Colon (tissue), 2 donors: ENCODE data around the gene PDE6A.

Source experiments
- FAIRE-seq: peaks from 2 replicates; lab custom pipeline; 2012; peaks lifted over from hg19 to GRCh38; lab: Jason Lieb, UNC
- donor health status: control.
- donor health status: control.

PDE6A gene

GRCh38 chr5:149944666-149945065, at the start of gene PDE6A:
Gene PDE6A (minus strand): TSS chr5:149944793. CDS start chr5:149944673, 120 bp downstream.
- no peak for FAIRE-seq

- FAIRE-seq, result no peak
These were observed 48.9 kb upstream of the PDE6A start for GRCh38 chr5:149993471-149993870.

GRCh38 chr5:149990518-149991376, 46.2 kb upstream of the PDE6A start:
- FAIRE-seq, result no peak

GRCh38 chr5:149988126-149988525, 43.5 kb upstream of the PDE6A start:
- no peak for FAIRE-seq

- no peak for FAIRE-seq
These were observed 37.9 kb upstream of the PDE6A start for GRCh38 chr5:149982505-149982904.

- FAIRE-seq, result no peak
These were observed 36.6 kb upstream of the PDE6A start for GRCh38 chr5:149981206-149981605.

- no peak for FAIRE-seq
These were observed 35.3 kb upstream of the PDE6A start for GRCh38 chr5:149979896-149980295.

- no peak for FAIRE-seq
These were observed 30.8 kb upstream of the PDE6A start for GRCh38 chr5:149975409-149975808.

- FAIRE-seq, result no peak
These were observed 24.8 kb upstream of the PDE6A start for GRCh38 chr5:149969181-149969930.

GRCh38 chr5:149966946-149967345, 22.4 kb upstream of the PDE6A start:
- FAIRE-seq, result no peak

- no peak for FAIRE-seq
These were observed 19.1 kb upstream of the PDE6A start for GRCh38 chr5:149963729-149964128.

GRCh38 chr5:149962601-149963300, 18.2 kb upstream of the PDE6A start:
- no peak for FAIRE-seq

GRCh38 chr5:149961957-149962409, 17.4 kb upstream of the PDE6A start:
- no peak for FAIRE-seq

- no peak for FAIRE-seq
These were observed 16.6 kb upstream of the PDE6A start for GRCh38 chr5:149961186-149961685.

GRCh38 chr5:149960272-149961185, 15.9 kb upstream of the PDE6A start, which contains the start of gene SLC26A2:
Gene SLC26A2 (plus strand): TSS chr5:149960758. CDS start chr5:149977653, 16,895 bp downstream.
- FAIRE-seq, result no peak

GRCh38 chr5:149959406-149960236, 15.0 kb upstream of the PDE6A start:
- no peak for FAIRE-seq

GRCh38 chr5:149957855-149958254, 13.3 kb upstream of the PDE6A start:
- FAIRE-seq, result no peak

- FAIRE-seq, result no peak
These were observed 12.1 kb upstream of the PDE6A start for GRCh38 chr5:149956685-149957084.

GRCh38 chr5:149954798-149955197, 10.2 kb upstream of the PDE6A start:
- no peak for FAIRE-seq

- FAIRE-seq, result no peak
These were observed 9.0 kb upstream of the PDE6A start for GRCh38 chr5:149953436-149954121.
